Measurements from ENCODE around the gene MRPL37. TPM values are rescaled to one million over a fixed set of nuclear protein-coding genes. Genes with fewer than 3 reads are reported as not detected.

MRPL37 gene
- polyA plus RNA-seq, 1 donor (not counting 4 experiments of a cell fraction or from before 2014, with no cell fraction given), result 30.9 TPM

- H3K9ac ChIP-seq (ENCODE audit: control insufficient read depth, extremely low read depth, insufficient read depth, low read length), result no peak overlapping the region
- H3K9me3 ChIP-seq (ENCODE audit: control insufficient read depth, low read depth, low read length), result no peaks in the 10 kb centered on the region
- no peaks in the 10 kb centered on the region for H3K79me2 ChIP-seq (ENCODE audit: control insufficient read depth, insufficient read depth, low read length)
- H4K20me1 ChIP-seq (ENCODE audit: control insufficient read depth, extremely low read depth, insufficient read depth, low read length), result no peaks in the 10 kb centered on the region
- H3K4me3 ChIP-seq (ENCODE audit: control insufficient read depth in 2 of 3, extremely low read depth in 1 of 3, insufficient read depth in 2 of 3, low read depth in 1 of 3, low read length in 3 of 3), result no peak overlapping the region
- no peaks in the 10 kb centered on the region for H3K27me3 ChIP-seq (ENCODE audit: control insufficient read depth, extremely low read depth, insufficient read depth, low read length)
- TF ChIP-seq CTCF (optimal IDR thresholded peaks at IDR 0.05 in 1 of 3, IDR thresholded peaks at IDR 0.05 in 1 of 3, conservative IDR thresholded peaks at IDR 0.05 in 1 of 3; ENCODE audit: extremely low read depth in 1 of 3, insufficient read depth in 2 of 3, low read length in 3 of 3) (no peak), EZH2 (IDR thresholded peaks at IDR 0.05; ENCODE audit: low read length) (no peak)
- no peaks in the 10 kb centered on the region for H3K9me1 ChIP-seq (ENCODE audit: control insufficient read depth, extremely low read depth, insufficient read depth, low read length)
- dilution Hi-C loops (cut with MboI; ENCODE audit: extremely low pct_ligation_motif_present, low sequenced_read_pairs), result no loop called here
- H3K4me2 ChIP-seq (ENCODE audit: control insufficient read depth, extremely low read depth, insufficient read depth, low read depth, low read length), result no peak overlapping the region
- H3K36me3 ChIP-seq (ENCODE audit: control insufficient read depth in 2 of 2, extremely low read depth in 1 of 2, insufficient read depth in 2 of 2, low read length in 2 of 2), result no peaks in the 10 kb centered on the region
- no peaks in the 10 kb centered on the region for H3K4me1 ChIP-seq (ENCODE audit: control insufficient read depth, extremely low read depth, insufficient read depth, low read length)
- DNase-seq (ENCODE audit: low read depth, low spot score), result no peak
- H3K27ac ChIP-seq (ENCODE audit: control insufficient read depth, insufficient read depth, low read length), result no peak overlapping the region
- no peak for FAIRE-seq
- H2AFZ ChIP-seq (ENCODE audit: control insufficient read depth, low read length), result no peak overlapping the region
Measured at GRCh38 chr1:54188291-54188690, 11.7 kb upstream of the MRPL37 start.

GRCh38 chr1:54190526-54190925, 9.4 kb upstream of the MRPL37 start:
- Histone ChIP-seq H3K36me3 (ENCODE audit: control insufficient read depth in 2 of 2, extremely low read depth in 1 of 2, insufficient read depth in 2 of 2, low read length in 2 of 2) (no peaks in the 10 kb centered on the region), H2AFZ (ENCODE audit: control insufficient read depth, low read length) (no peak overlapping the region), H3K79me2 (ENCODE audit: control insufficient read depth, insufficient read depth, low read length) (no peaks in the 10 kb centered on the region), H4K20me1 (ENCODE audit: control insufficient read depth, extremely low read depth, insufficient read depth, low read length) (no peaks in the 10 kb centered on the region), H3K4me3 (ENCODE audit: control insufficient read depth in 2 of 3, extremely low read depth in 1 of 3, insufficient read depth in 2 of 3, low read depth in 1 of 3, low read length in 3 of 3) (no peak overlapping the region), H3K9me1 (ENCODE audit: control insufficient read depth, extremely low read depth, insufficient read depth, low read length) (no peaks in the 10 kb centered on the region), H3K4me1 (ENCODE audit: control insufficient read depth, extremely low read depth, insufficient read depth, low read length) (no peaks in the 10 kb centered on the region), H3K4me2 (ENCODE audit: control insufficient read depth, extremely low read depth, insufficient read depth, low read depth, low read length) (no peak overlapping the region), H3K9me3 (ENCODE audit: control insufficient read depth, low read depth, low read length) (no peaks in the 10 kb centered on the region), H3K9ac (ENCODE audit: control insufficient read depth, extremely low read depth, insufficient read depth, low read length) (no peak overlapping the region), H3K27ac (ENCODE audit: control insufficient read depth, insufficient read depth, low read length) (no peak overlapping the region), H3K27me3 (ENCODE audit: control insufficient read depth, extremely low read depth, insufficient read depth, low read length) (no peaks in the 10 kb centered on the region)
- FAIRE-seq, result no peak
- DNase-seq (ENCODE audit: low read depth, low spot score), result no peak
- dilution Hi-C loops (cut with MboI; ENCODE audit: extremely low pct_ligation_motif_present, low sequenced_read_pairs), result no loop called here
- no peak for TF ChIP-seq EZH2 (IDR thresholded peaks at IDR 0.05; ENCODE audit: low read length)
- no peak for TF ChIP-seq CTCF (optimal IDR thresholded peaks at IDR 0.05 in 1 of 3, IDR thresholded peaks at IDR 0.05 in 1 of 3, conservative IDR thresholded peaks at IDR 0.05 in 1 of 3; ENCODE audit: extremely low read depth in 1 of 3, insufficient read depth in 2 of 3, low read length in 3 of 3)

All from keratinocyte (primary cell).